Activated CD8-positive, alpha-beta memory T cell treated with anti-CD3 and anti-CD28 coated beads, Interleukin-2, amount 10 ng/mL, durations not matched to agents 7 days and 5 days (primary cell): Measurements from ENCODE around the gene BPIFB4. TPM values are rescaled to one million over a fixed set of nuclear protein-coding genes. Genes with fewer than 3 reads are reported as not detected.
"Not testable (repeated sequence)": the region's sequence is repeated elsewhere in the genome, so short reads cannot be mapped to it uniquely, and the experiment has no call there.

ENCODE experiments used
- ATAC-seq: fragments of 150-1000 bp; cut with Tn5 transposase; one replicate; pipeline ENCODE4 v1.10.0; 2021; ENCODE audit warnings: moderate library complexity
- CTCF ChIA-PET: fragments of 350-600 bp; sonication (Branson Sonifier 250); formaldehyde crosslinking; loops from one replicate; lab custom pipeline; 2021; ENCODE audit warnings: antibody characterized with exemption; lab: Charles Lee
- DNase-seq: peaks from one replicate; pipeline ENCODE4 v3.0.0-alpha.2; 2020
- H3K27ac Mint-ChIP-seq: one replicate; pipeline ENCODE4 v1.8.0; 2021; ENCODE audit warnings: mild to moderate bottlenecking, mixed read lengths
- H3K27me3 Mint-ChIP-seq: one replicate; pipeline ENCODE4 v1.8.0; 2021; ENCODE audit warnings: mixed read lengths
- H3K36me3 Mint-ChIP-seq: one replicate; pipeline ENCODE4 v1.8.0; 2021; ENCODE audit warnings: mild to moderate bottlenecking, mixed read lengths
- H3K4me1 Mint-ChIP-seq: one replicate; pipeline ENCODE4 v1.8.0; 2021; ENCODE audit warnings: mixed read lengths
- H3K4me3 Mint-ChIP-seq: one replicate; pipeline ENCODE4 v1.8.0; 2021; ENCODE audit warnings: mild to moderate bottlenecking, moderate library complexity, mixed read lengths
- H3K9me3 Mint-ChIP-seq: one replicate; pipeline ENCODE4 v1.8.0; 2022; ENCODE audit warnings: low read depth, mixed read lengths
- total RNA-seq, 2 experiments: library from RNA; stranded (reverse); gene quantifications; one replicate each; pipeline ENCODE4 v1.2.3, GENCODE V29; 2021

The BPIFB4 gene
- total RNA-seq, 2 experiments from 2014 or later: not detected

DNA sequence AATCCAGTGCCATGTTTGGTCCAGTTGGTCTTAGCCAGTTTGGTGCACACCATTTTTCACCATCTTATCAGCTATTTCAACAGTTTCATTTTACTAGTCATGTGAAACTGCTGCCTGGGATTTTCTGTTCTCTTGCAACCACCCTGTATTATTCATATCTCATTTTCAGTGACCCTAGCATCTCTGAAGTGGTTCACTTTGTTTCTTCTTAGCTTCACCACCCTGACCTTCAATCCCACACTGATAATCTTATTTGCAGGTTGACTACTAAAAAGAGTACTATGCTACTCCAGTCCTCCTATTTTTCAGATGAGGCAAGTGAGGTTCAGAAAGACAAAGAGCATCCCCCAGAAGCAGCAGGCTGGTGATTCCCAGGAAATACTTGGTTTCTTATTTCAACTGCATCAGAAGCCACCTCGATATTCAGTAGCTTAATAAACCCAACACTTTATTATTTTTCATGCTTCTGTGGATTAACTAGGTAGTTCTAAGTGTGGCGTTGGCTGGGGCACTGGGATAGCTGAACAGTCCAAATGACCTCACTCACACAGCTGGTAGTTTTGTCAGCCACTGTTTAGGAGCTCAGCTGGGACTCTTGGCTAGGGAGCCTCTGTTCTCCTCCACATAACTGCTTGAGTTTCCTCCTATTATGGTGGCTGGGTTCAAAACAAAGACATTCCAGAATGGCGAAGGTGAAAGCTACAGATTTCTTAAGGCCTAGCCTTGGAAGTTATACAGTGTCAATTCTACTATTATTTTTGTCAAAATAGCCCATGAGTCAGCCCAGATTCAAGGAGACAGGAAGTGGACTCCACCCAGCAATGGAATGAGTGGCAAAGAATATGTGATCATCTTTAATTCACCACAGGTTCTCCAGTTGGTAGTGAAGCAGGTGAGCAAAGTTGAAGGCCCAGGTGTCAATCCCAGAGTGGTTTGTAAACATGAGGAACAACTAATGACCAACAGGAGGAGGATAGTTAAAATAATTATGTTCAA is 40.6 kb downstream of the BPIFB4 start:
- Mint-ChIP-seq H3K27me3 (no peaks in the 10 kb centered on the region), H3K9me3 (peaks cover 2% of the 10 kb centered on the region), H3K36me3 (peaks cover 6% of the 10 kb centered on the region), H3K4me3 (no peak overlapping the region), H3K27ac (peak overlapping the region; percentile 47), H3K4me1 (peaks cover 19% of the 10 kb centered on the region)
- CTCF ChIA-PET: interaction anchor here (1.1 to 1.4 kb wide), 2 partner anchors 17 to 24 kb away, joined by 4 to 5 read pairs; no protein-coding TSS in a partner anchor
- peak; percentile 65 for ATAC-seq
- DNase-seq: no peak

DNA sequence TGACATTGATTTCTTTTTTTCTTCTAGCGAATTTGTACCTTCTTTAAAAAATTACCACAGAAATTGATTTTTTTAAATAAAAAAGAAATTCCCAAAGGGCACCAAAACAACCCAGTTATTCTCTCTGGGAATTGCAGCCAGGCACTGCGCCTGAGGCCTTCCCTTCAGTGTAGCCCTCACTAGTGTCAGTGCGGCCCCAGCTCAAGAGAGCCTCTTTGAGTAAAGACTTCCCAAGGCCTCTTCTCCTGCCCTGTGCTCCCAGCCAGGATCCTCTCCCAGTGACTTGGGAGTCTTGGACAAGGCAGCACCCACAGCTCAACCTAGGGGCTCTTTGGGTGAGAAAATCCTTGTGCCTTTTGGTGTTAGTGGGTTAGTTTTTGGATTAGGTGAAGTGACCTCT is 41.5 kb downstream of the BPIFB4 start:
- Mint-ChIP-seq H3K4me3 (no peak overlapping the region), H3K9me3 (peaks cover 2% of the 10 kb centered on the region), H3K4me1 (peaks cover 19% of the 10 kb centered on the region), H3K27me3 (peaks cover 6% of the 10 kb centered on the region), H3K36me3 (peaks cover 6% of the 10 kb centered on the region), H3K27ac (no peak overlapping the region)
- no peak for DNase-seq
- no peak for ATAC-seq
- CTCF ChIA-PET: interaction anchor here (1.4 kb wide), 1 partner anchor 25 kb away, joined by 5 read pairs; no protein-coding TSS in a partner anchor

DNA sequence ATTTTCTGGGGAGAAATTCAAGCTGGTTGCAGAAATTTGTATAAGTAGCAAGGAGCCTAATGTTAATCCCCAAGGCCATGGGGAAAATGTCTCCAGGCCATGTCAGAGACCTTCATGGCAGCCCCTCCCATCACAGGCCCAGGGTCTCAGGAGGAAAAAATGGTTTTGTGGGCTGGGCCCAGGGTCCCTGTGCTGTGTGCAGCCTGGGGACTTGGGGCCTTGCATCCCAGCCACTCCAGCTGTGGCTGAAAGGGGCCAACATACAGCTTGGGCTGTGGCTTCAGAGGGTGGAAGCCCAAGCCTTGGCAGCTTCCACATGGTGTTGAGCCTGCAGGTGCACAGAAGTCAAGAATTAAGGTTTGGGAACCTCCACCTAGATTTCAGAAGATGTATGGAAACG is 42.9 kb downstream of the BPIFB4 start:
- H3K27ac Mint-ChIP-seq, H3K4me3 Mint-ChIP-seq, CTCF ChIA-PET, ATAC-seq, DNase-seq, H3K36me3 Mint-ChIP-seq, H3K9me3 Mint-ChIP-seq: not testable (repeated sequence)
- Mint-ChIP-seq H3K27me3 (peaks cover 11% of the 10 kb centered on the region), H3K4me1 (peaks cover 19% of the 10 kb centered on the region)

DNA sequence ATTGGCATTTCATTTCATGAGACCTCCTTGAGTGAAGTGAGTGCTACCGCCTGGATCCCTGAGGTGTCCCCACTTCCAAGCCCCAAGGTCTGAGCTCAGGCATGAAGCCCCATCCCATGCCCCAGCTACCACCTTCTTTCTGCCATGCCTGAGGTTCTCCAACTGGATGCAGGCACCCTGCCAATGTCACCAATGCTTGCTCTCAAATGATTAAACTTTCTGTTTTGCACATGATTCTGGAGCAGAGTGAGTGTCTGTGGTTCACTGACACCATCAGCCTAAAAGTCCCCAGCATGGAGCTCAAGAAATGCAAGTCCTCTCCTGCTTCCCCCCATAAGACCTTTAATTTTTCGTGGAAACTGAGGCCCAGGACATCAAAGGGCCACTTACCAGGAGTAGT is 44.8 kb downstream of the BPIFB4 start:
- H3K27me3 Mint-ChIP-seq: peaks cover 18% of the 10 kb centered on the region
- ATAC-seq: no peak
- no peak overlapping the region for H3K4me3 Mint-ChIP-seq
- no peak for DNase-seq
- CTCF ChIA-PET: no interaction called here
- peaks cover 13% of the 10 kb centered on the region for H3K4me1 Mint-ChIP-seq
- peaks cover 6% of the 10 kb centered on the region for H3K36me3 Mint-ChIP-seq
- H3K27ac Mint-ChIP-seq: no peak overlapping the region
- peaks cover 2% of the 10 kb centered on the region for H3K9me3 Mint-ChIP-seq

DNA sequence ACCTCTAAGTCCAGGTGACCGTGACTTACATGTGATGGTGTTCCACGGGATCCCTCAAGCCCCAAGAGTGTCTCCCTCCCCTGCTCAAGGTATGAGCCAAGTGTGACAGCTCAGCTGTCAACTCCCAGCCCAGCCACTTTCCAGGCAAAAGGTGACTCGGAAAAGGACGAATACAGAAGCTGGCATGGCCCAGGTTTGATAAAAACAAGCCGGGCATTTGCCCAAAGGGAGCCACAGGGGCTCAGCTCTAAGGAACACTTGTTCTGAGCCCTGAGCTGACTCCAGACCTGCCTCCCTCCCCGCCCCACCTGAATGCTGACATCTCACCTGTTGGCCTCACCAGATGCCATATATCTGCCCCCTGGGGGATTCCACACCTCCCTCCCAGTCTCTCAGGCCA is 45.6 kb downstream of the BPIFB4 start:
- Mint-ChIP-seq H3K36me3 (peaks cover 4% of the 10 kb centered on the region), H3K4me1 (peaks cover 6% of the 10 kb centered on the region), H3K9me3 (peaks cover 2% of the 10 kb centered on the region), H3K27ac (no peak overlapping the region), H3K4me3 (no peak overlapping the region), H3K27me3 (peaks cover 25% of the 10 kb centered on the region)
- DNase-seq (no peak), ATAC-seq (no peak)
- CTCF ChIA-PET: no interaction called here

DNA sequence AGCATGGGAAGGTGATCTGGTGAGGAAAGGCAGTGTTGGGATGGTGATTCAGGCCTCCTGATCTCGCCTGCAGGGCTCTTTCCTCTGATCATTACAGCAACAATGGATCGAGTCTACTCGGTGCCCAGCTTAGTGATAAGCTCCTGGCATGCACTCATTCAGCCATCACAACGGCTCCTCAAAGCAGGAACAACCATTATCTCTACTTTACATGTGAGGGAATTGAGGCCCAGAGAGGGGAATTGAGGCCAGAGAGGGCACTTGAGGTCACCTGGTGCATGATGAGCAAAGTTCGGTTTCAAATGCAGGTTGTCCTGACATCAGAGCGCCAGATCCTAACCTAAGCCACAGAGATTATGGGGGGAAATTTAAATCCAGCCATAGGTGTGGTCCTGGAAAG is 46.5 kb downstream of the BPIFB4 start:
- CTCF ChIA-PET: no interaction called here
- no peak overlapping the region for H3K4me3 Mint-ChIP-seq
- H3K27me3 Mint-ChIP-seq: peaks cover 25% of the 10 kb centered on the region
- H3K36me3 Mint-ChIP-seq: no peaks in the 10 kb centered on the region
- DNase-seq (no peak), ATAC-seq (no peak)
- peaks cover 2% of the 10 kb centered on the region for H3K9me3 Mint-ChIP-seq
- no peaks in the 10 kb centered on the region for H3K4me1 Mint-ChIP-seq
- no peak overlapping the region for H3K27ac Mint-ChIP-seq

DNA sequence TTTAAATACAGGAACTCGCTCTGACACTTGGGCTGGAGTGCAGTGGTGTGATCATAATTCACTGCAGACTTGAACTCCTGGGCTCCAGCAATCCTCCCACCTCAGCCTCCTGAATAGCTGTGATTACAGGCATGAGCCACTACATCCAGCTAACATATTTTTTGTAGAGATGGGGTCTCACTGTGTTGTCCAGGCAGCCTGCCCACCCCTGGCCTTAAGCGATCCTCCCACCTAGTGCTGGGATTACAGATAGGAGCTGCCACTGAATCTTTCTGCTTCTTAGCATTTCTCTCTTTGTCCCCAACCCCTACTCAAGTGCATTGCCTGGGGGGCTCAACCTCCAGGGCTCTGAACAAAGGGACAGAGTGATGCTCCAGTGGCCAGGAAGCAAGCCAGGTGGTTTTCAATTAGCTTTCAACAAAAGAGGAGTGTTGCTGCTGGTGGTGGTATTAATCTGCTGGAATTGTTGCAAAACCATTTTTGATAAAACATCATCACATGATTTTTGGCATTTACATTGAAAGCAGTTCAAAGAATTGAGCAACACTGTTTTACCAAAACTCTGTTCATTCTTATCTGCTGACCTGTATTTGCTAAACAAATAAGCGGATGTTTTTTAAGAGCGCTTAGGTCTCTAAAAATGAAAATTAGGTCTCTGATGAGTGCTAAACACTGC is 48.1 kb downstream of the BPIFB4 start:
- CTCF ChIA-PET: no interaction called here
- Mint-ChIP-seq H3K27ac (no peak overlapping the region), H3K27me3 (peaks cover 25% of the 10 kb centered on the region), H3K36me3 (no peaks in the 10 kb centered on the region), H3K9me3 (peaks cover 2% of the 10 kb centered on the region), H3K4me3 (no peak overlapping the region), H3K4me1 (no peaks in the 10 kb centered on the region)
- DNase-seq (no peak), ATAC-seq (no peak)

DNA sequence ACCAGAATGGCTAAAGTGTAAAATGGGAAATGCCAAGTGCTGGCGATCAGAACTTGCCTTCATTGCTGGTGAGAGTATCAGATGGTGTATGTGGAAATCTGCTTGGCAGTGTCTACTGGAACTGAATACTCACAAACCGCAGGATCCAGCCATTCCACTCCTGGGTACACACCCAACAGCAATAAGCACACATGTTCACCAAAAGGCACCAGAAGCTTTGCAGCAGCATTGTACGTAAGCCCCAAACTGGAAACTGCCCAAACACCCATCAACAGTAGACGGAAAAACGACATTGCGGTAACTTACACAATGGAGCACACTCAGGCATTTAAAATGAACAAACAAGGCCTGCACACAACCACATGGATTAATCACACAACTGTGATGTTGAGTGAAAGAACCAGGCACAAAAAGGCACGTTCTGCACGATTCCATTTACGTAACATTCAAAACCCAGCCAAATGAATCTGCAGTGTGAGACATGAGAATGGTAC is 51.2 kb downstream of the BPIFB4 start:
- CTCF ChIA-PET: no interaction called here
- Mint-ChIP-seq H3K27ac (no peak overlapping the region), H3K27me3 (peaks cover 21% of the 10 kb centered on the region), H3K9me3 (no peaks in the 10 kb centered on the region), H3K4me1 (no peaks in the 10 kb centered on the region), H3K36me3 (no peaks in the 10 kb centered on the region), H3K4me3 (no peak overlapping the region)
- ATAC-seq: no peak
- no peak for DNase-seq

DNA sequence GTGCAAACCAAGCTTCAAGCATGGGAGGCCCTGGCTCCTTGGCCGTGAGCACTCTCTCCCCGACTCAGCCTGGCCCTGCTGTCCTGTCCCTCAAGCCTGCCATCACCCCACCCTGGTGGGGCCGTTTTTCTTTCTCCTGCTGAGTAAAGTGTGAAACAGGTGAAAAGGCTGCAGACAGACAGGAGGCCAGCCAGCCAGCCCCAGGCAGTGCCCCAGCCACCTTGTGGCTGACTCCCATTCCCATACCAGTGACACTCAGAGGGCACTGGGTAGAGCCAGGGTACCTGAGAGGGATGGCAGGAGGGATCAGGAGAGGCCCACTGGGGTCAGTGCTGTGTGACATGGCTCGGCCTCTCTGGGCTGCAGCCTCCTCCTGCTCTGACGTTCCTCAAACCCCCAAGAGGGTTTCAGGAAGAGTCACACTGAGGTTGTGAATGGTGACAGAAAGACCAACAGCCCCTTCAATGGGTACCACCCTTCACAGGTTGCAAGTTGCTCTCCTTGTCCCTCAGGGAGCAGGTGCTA is 52.6 kb downstream of the BPIFB4 start:
- no peaks in the 10 kb centered on the region for H3K9me3 Mint-ChIP-seq
- DNase-seq (no peak), ATAC-seq (no peak)
- no peaks in the 10 kb centered on the region for H3K4me1 Mint-ChIP-seq
- CTCF ChIA-PET: no interaction called here
- H3K4me3 Mint-ChIP-seq: no peak overlapping the region
- no peak overlapping the region for H3K27ac Mint-ChIP-seq
- no peaks in the 10 kb centered on the region for H3K36me3 Mint-ChIP-seq
- peaks cover 14% of the 10 kb centered on the region for H3K27me3 Mint-ChIP-seq

DNA sequence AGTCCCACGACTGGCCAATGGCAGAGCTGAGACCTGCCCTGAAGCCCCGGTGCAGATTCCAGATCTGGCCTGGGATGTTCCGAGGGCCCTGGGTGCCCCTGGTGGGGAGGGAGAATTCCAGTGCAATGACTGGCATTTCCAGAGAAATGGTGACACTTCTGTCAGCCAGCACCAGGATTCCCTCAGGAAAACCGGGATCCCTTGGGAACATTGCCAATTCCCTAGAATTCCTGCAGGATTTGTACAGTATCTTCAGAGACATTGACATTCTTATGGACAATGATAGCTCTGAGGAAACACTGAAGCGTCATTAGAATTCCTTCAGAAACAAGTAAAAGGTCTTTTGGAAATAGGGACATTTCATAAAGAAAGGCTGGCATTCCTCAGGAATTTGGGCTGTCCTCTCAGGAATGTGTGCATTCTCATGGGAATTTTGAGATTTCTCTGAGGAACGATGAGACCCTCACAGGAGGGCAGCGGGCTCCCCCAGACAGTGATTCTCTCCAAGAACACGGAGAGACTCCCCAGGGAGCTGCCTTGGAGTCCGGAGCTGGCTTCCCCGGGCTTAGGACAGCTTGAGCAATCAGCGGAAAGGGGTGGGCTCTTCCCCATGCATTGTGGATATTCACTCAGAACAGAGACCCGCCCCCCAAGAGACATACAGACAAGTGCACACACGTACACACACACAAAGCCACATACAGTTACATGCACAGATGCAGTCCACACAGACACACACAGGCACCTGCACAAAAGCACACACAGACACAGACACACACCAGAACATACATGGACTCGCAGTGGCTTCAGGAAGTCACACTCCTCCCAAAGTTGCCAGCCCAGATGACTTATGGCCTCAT is 53.3 kb downstream of the BPIFB4 start:
- Mint-ChIP-seq H3K4me3 (no peak overlapping the region), H3K27ac (no peak overlapping the region)
- ATAC-seq: no peak

DNA sequence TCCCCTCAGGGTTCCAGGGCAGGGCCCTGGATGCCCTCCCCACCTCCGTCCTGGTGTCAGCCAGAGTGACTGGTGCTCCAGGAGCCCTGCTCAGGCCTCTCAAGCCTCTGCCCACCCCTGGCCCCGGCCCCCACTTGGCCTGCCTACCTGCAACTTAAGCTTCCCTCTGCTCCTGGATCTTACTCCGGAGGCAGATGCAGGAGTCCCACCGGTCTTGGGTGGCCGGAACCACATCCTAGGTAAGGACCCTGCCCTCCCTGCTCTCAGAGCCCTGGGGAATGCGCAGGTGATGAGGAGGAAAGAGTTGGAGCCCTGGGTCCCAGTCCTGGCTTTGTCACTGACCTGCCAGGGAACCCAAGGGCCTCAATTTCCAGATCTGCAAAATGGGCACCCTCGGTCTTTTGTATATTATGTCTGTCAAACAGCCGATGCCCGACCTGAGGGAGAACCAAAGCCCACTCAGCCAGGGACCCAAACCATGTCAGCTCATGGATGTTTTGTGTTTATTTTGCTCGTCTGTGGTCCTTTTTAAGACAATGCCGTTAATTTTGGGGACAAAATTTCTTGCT is 54.0 kb downstream of the BPIFB4 start:
- Mint-ChIP-seq H3K4me3 (no peak overlapping the region), H3K9me3 (no peaks in the 10 kb centered on the region), H3K27me3 (peaks cover 14% of the 10 kb centered on the region), H3K36me3 (no peaks in the 10 kb centered on the region), H3K4me1 (no peaks in the 10 kb centered on the region), H3K27ac (no peak overlapping the region)
- no peak for ATAC-seq
- DNase-seq: no peak
- CTCF ChIA-PET: no interaction called here

More for the DNA sequence above, 53.3 kb downstream of the BPIFB4 start:
- Mint-ChIP-seq H3K9me3 (no peaks in the 10 kb centered on the region), H3K27me3 (peaks cover 14% of the 10 kb centered on the region), H3K36me3 (no peaks in the 10 kb centered on the region), H3K4me1 (no peaks in the 10 kb centered on the region)
- CTCF ChIA-PET: no interaction called here
- no peak for DNase-seq

DNA sequence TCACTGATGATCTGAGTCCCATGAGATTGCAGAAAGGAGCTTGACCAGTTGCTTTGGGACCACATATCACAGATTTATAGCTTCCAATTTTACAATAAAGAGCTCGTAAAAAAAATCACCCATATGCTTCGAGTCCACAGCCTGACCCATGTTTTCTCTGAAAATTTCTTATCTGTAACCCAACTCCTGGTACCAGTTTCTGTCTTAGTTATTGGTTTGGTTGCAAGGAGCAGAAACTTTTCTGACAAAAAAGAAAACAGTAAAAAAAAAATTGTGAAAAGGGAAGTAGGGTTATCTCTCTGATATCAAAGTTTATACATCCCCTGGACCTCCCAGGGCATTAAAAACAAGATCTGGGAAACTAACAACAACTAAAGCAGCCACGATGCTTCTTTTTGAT is 57.8 kb downstream of the BPIFB4 start:
- Mint-ChIP-seq H3K36me3 (no peaks in the 10 kb centered on the region), H3K9me3 (no peaks in the 10 kb centered on the region), H3K27me3 (peaks cover 7% of the 10 kb centered on the region), H3K27ac (no peak overlapping the region), H3K4me1 (no peaks in the 10 kb centered on the region), H3K4me3 (no peak overlapping the region)
- DNase-seq (no peak), ATAC-seq (no peak)
- CTCF ChIA-PET: interaction anchor here (1.4 kb wide), 1 partner anchor 17 kb away, joined by 4 read pairs; no protein-coding TSS in a partner anchor
